Nephron (organoid): ENCODE measurements around the gene FARP1.

Experiments
- H3K27ac Mint-ChIP-seq, 3 experiments: 2 replicates each; pipeline ENCODE4 v1.8.0; 2020; ENCODE audit warnings: mixed read lengths in 3 of 3, mild to moderate bottlenecking in 2 of 3, moderate library complexity in 1 of 3
- H3K27me3 Mint-ChIP-seq: 2 replicates; pipeline ENCODE4 v1.8.0; 2021; ENCODE audit warnings: low read depth, mild to moderate bottlenecking, moderate library complexity, mixed read lengths
- H3K36me3 Mint-ChIP-seq: 2 replicates; pipeline ENCODE4 v1.8.0; 2020; ENCODE audit warnings: low read depth, mixed read lengths
- H3K4me1 Mint-ChIP-seq: 2 replicates; pipeline ENCODE4 v1.8.0; 2020; ENCODE audit warnings: mixed read lengths
- H3K4me3 Mint-ChIP-seq, 3 experiments: 2 replicates each; pipeline ENCODE4 v1.8.0; 2020; ENCODE audit warnings: mild to moderate bottlenecking in 3 of 3, mixed read lengths in 3 of 3, moderate library complexity in 2 of 3
- H3K9me3 Mint-ChIP-seq: 2 replicates; pipeline ENCODE4 v1.8.0; 2020; ENCODE audit warnings: mixed read lengths
- CTCF ChIP-seq, 3 experiments: fragments of 200-600 bp; sonication (generic); IDR thresholded peaks; one replicate each; pipeline ENCODE4 v1.5.0; 2021; ENCODE audit warnings: antibody characterized with exemption in 3 of 3; ENCODE audit not compliant: unreplicated experiment in 3 of 3

The FARP1 gene

GRCh38 chr13:98305670-98306069 lies 162.8 kb downstream of the FARP1 start:
- peaks cover 70% of the 10 kb centered on the region for H3K4me1 Mint-ChIP-seq
- peaks cover 21% of the 10 kb centered on the region for H3K36me3 Mint-ChIP-seq
- TF ChIP-seq CTCF (IDR thresholded peaks at IDR 0.05; ENCODE audit: unreplicated experiment in 3 of 3), result no peak
- no peaks in the 10 kb centered on the region for H3K9me3 Mint-ChIP-seq
- H3K27me3 Mint-ChIP-seq, result no peaks in the 10 kb centered on the region
- no peak overlapping the region for H3K4me3 Mint-ChIP-seq
- peak overlapping the region in 2 of 3 experiments; percentile 36 to 57 for H3K27ac Mint-ChIP-seq

GRCh38 chr13:98307463-98308085 lies 164.7 kb downstream of the FARP1 start:
- peak overlapping the region; percentile 86 to 95 (median 92) for H3K27ac Mint-ChIP-seq
- H3K27me3 Mint-ChIP-seq, result no peaks in the 10 kb centered on the region
- H3K4me1 Mint-ChIP-seq, result peaks cover 63% of the 10 kb centered on the region
- peaks cover 21% of the 10 kb centered on the region for H3K36me3 Mint-ChIP-seq
- no peaks in the 10 kb centered on the region for H3K9me3 Mint-ChIP-seq
- H3K4me3 Mint-ChIP-seq, result peak overlapping the region; percentile 9 to 24 (median 20)
- TF ChIP-seq CTCF (IDR thresholded peaks at IDR 0.05; ENCODE audit: unreplicated experiment in 3 of 3), result no peak

- Mint-ChIP-seq H3K36me3 (peaks cover 26% of the 10 kb centered on the region), H3K4me1 (peaks cover 61% of the 10 kb centered on the region), H3K27me3 (no peaks in the 10 kb centered on the region), H3K27ac (peak overlapping the region; percentile 86 to 95 (median 92)), H3K4me3 (no peak overlapping the region), H3K9me3 (no peaks in the 10 kb centered on the region)
- TF ChIP-seq CTCF (IDR thresholded peaks at IDR 0.05; ENCODE audit: unreplicated experiment in 3 of 3), result no peak
Measured at GRCh38 chr13:98308086-98308911, 165.4 kb downstream of the FARP1 start.

GRCh38 chr13:98309569-98310335 lies 166.9 kb downstream of the FARP1 start:
- Mint-ChIP-seq H3K9me3 (no peaks in the 10 kb centered on the region), H3K4me3 (no peak overlapping the region), H3K27ac (peak overlapping the region; percentile 80 to 92 (median 82)), H3K27me3 (no peaks in the 10 kb centered on the region), H3K36me3 (peaks cover 33% of the 10 kb centered on the region), H3K4me1 (peaks cover 57% of the 10 kb centered on the region)
- TF ChIP-seq CTCF (IDR thresholded peaks at IDR 0.05; ENCODE audit: unreplicated experiment in 3 of 3), result no peak

GRCh38 chr13:98310485-98311199 lies 167.7 kb downstream of the FARP1 start:
- no peaks in the 10 kb centered on the region for H3K27me3 Mint-ChIP-seq
- no peak overlapping the region for H3K4me3 Mint-ChIP-seq
- TF ChIP-seq CTCF (IDR thresholded peaks at IDR 0.05; ENCODE audit: unreplicated experiment in 3 of 3), result no peak
- H3K27ac Mint-ChIP-seq, result peak overlapping the region; percentile 80 to 92 (median 82)
- peaks cover 62% of the 10 kb centered on the region for H3K4me1 Mint-ChIP-seq
- H3K9me3 Mint-ChIP-seq, result no peaks in the 10 kb centered on the region
- H3K36me3 Mint-ChIP-seq, result peaks cover 33% of the 10 kb centered on the region
